SK-N-SH (cell line): ENCODE data around the gene CAP2. TPM values are rescaled to one million over a fixed set of nuclear protein-coding genes. Genes with fewer than 3 reads are reported as not detected.

Experiments used
- CTCF ChIA-PET: fragments of 300-600, 350-600 bp; formaldehyde crosslinking; extraction: SDS; loops from one replicate; lab custom pipeline; 2021; lab: Yijun Ruan, JAX
- POLR2A ChIA-PET: fragments of 350-600 bp; sonication (Branson Sonifier 250); formaldehyde crosslinking; extraction: SDS; loops from one replicate; lab custom pipeline; 2020; ENCODE audit warnings: antibody characterized with exemption, inconsistent platforms; lab: Yijun Ruan, JAX
- DNase-seq: peaks from one replicate; pipeline ENCODE4 v3.0.0; 2012
- H2AFZ ChIP-seq: fragments of 200-600 bp; sonication (generic); 2 replicates; pipeline ENCODE4 v1.8.1; 2016; ENCODE audit warnings: antibody characterized with exemption, mild to moderate bottlenecking, low read depth
- H3F3A ChIP-seq: fragments of 200-600 bp; sonication (generic); replicated peaks from 2 replicates; pipeline ENCODE3; 2016; ENCODE audit warnings: antibody characterized with exemption, mild to moderate bottlenecking; ENCODE audit not compliant: insufficient read depth
- H3K27ac ChIP-seq, 2 experiments: fragments of 200-500 bp in 1 of 2; fragments of 200-600 bp in 1 of 2; sonication (Bioruptor generic) in 1 of 2; sonication (generic), shearing (Covaris generic) in 1 of 2; 2 replicates each; pipeline versions ENCODE4 v1.5.1 to v1.6.1; 2014 to 2016; ENCODE audit warnings: low read depth in 2 of 2, inconsistent platforms in 1 of 2, low read length in 1 of 2, mild to moderate bottlenecking in 1 of 2, mixed read lengths in 1 of 2
- H3K27me3 ChIP-seq: fragments of 200-600 bp; sonication (generic), shearing (Covaris generic); 2 replicates; pipeline ENCODE4 v1.6.1; 2016; ENCODE audit warnings: mixed run types; ENCODE audit not compliant: insufficient read depth
- H3K36me3 ChIP-seq, 2 experiments: fragments of 200-500 bp in 1 of 2; fragments of 200-600 bp in 1 of 2; sonication (Bioruptor generic) in 1 of 2; sonication (generic) in 1 of 2; replicated peaks in 1 of 2; 2 replicates each; pipeline versions ENCODE3 to v1.5.1; 2014 to 2016; ENCODE audit warnings: low read length in 1 of 2, mild to moderate bottlenecking in 1 of 2; ENCODE audit not compliant: insufficient read depth in 2 of 2, control insufficient read depth in 1 of 2
- H3K4me1 ChIP-seq, 2 experiments: fragments of 200-500 bp in 1 of 2; fragments of 200-600 bp in 1 of 2; sonication (Bioruptor generic) in 1 of 2; sonication (generic), shearing (Covaris generic) in 1 of 2; 2 replicates each; pipeline versions ENCODE4 v1.5.1 to v1.6.1; 2014 to 2016; ENCODE audit warnings: low read depth in 1 of 2, low read length in 1 of 2, mixed run types in 1 of 2; ENCODE audit not compliant: insufficient read depth in 2 of 2, control insufficient read depth in 1 of 2
- H3K4me2 ChIP-seq: fragments of 200-600 bp; sonication (generic), shearing (Covaris generic); 2 replicates; pipeline ENCODE4 v1.6.1; 2017; ENCODE audit warnings: mixed run types
- H3K4me3 ChIP-seq, 2 experiments: fragments of 200-500 bp in 1 of 2; fragments of 200-600 bp in 1 of 2; sonication (Bioruptor generic) in 1 of 2; sonication (generic), shearing (Covaris generic) in 1 of 2; 2 replicates each; pipeline versions ENCODE4 v1.5.1 to v1.8.1; 2014 to 2016; ENCODE audit warnings: low read depth in 2 of 2, inconsistent platforms in 1 of 2, low read length in 1 of 2, mild to moderate bottlenecking in 1 of 2, mixed read lengths in 1 of 2, moderate library complexity in 1 of 2
- H3K79me2 ChIP-seq: fragments of 200-600 bp; sonication (generic); 2 replicates; pipeline ENCODE4 v1.8.1; 2017; ENCODE audit warnings: mild to moderate bottlenecking; ENCODE audit not compliant: insufficient read depth
- H3K9ac ChIP-seq: fragments of 200-600 bp; sonication (generic); 2 replicates; pipeline ENCODE4 v1.6.1; 2017; ENCODE audit warnings: mixed run types
- H3K9me2 ChIP-seq: fragments of 200-600 bp; sonication (generic); 2 replicates; pipeline ENCODE4 v1.6.1; 2017; ENCODE audit warnings: mixed run types
- H3K9me3 ChIP-seq: fragments of 200-600 bp; sonication (generic); 2 replicates; pipeline ENCODE4 v1.6.1; 2017; ENCODE audit warnings: mixed run types, mild to moderate bottlenecking, moderate library complexity
- H4K20me1 ChIP-seq: fragments of 200-600 bp; sonication (generic); 2 replicates; pipeline ENCODE4 v1.6.1; 2017; ENCODE audit warnings: mild to moderate bottlenecking, mixed run types; ENCODE audit not compliant: insufficient read depth
- EP300 ChIP-seq, 2 experiments: IDR thresholded peaks; 2 replicates each; pipeline versions ENCODE4 v1.4.0 to v1.6.1; 2012; ENCODE audit warnings: borderline replicate concordance in 1 of 2, low read depth in 1 of 2, low read length in 1 of 2
- FOXM1 ChIP-seq: IDR thresholded peaks from 2 replicates; pipeline ENCODE4 v1.4.0; 2012; ENCODE audit warnings: low read depth, mild to moderate bottlenecking
- GATA2 ChIP-seq: sonication (generic); formaldehyde crosslinking; IDR thresholded peaks from 2 replicates; pipeline ENCODE4 v1.5.0; 2020; ENCODE audit warnings: mild to moderate bottlenecking, missing genetic modification reagents
- IRF3 ChIP-seq: fragments of 150-350 bp; IDR thresholded peaks from 2 replicates; pipeline ENCODE4 v1.6.1; 2016; ENCODE audit warnings: mild to moderate bottlenecking, low read depth, low read length
- MXI1 ChIP-seq: IDR thresholded peaks from 2 replicates; pipeline ENCODE4 v1.6.1; 2012; ENCODE audit warnings: mild to moderate bottlenecking, low read depth, low read length, improper control_type of control experiment
- NFIC ChIP-seq: IDR thresholded peaks from 2 replicates; pipeline ENCODE4 v1.4.0; 2012; ENCODE audit warnings: borderline replicate concordance
- POLR2AphosphoS5 ChIP-seq: IDR thresholded peaks from 2 replicates; pipeline ENCODE4 v1.6.1; 2012; ENCODE audit warnings: low read depth, low read length
- RAD21 ChIP-seq: IDR thresholded peaks from 2 replicates; pipeline ENCODE4 v1.6.1; 2012; ENCODE audit warnings: mild to moderate bottlenecking, low read length
- RXRA ChIP-seq: IDR thresholded peaks from 2 replicates; pipeline ENCODE4 v1.4.0; 2012; ENCODE audit warnings: low read depth, mild to moderate bottlenecking, borderline replicate concordance
- TEAD4 ChIP-seq: IDR thresholded peaks from 2 replicates; pipeline ENCODE4 v1.4.0; 2012; ENCODE audit warnings: mild to moderate bottlenecking, borderline replicate concordance; ENCODE audit not compliant: insufficient read depth
- WGBS: methylation state at CpG from one replicate; pipeline ENCODE4 v1.1.6; 2017; ENCODE audit warnings: low lambda C conversion rate; 5-methylcytosine and 5-hydroxymethylcytosine counted together
- polyA plus RNA-seq, 3 experiments: library from polyadenylated mRNA; depleted of rRNA; stranded (reverse); fragments of >200 nt; gene quantifications; 2 replicates each; pipeline ENCODE4 v1.2.3, GENCODE V29; 2012
- TF ChIP-seq, protein P1 (sequence below): IDR thresholded peaks from 2 replicates; pipeline ENCODE4; 2012
- TF ChIP-seq, protein P2 (sequence below): IDR thresholded peaks from 2 replicates; pipeline ENCODE4 v1.6.1; 2012; ENCODE audit warnings: mild to moderate bottlenecking, low read depth, low read length, moderate library complexity
- TF ChIP-seq, protein P3 (sequence below): IDR thresholded peaks from 2 replicates; pipeline ENCODE4 v1.4.0; 2012; ENCODE audit warnings: low read depth, borderline replicate concordance
- TF ChIP-seq, protein P4 (sequence below): fragments of 200-600 bp; sonication (generic); IDR thresholded peaks from 2 replicates; pipeline ENCODE4 v1.6.1; 2017; ENCODE audit warnings: antibody characterized with exemption, mild to moderate bottlenecking, moderate library complexity

CAP2 gene
- 8.5 and 10.0 TPM in 2 replicates for polyA plus RNA-seq (2012; rRNA removed)
- 9.2 and 9.8 TPM in 2 replicates for polyA plus RNA-seq (2012; cell fraction: cytosol; rRNA removed)
- polyA plus RNA-seq (2012; cell fraction: nucleus; rRNA removed) = 6.8 and 10.9 TPM in 2 replicates

GRCh38 chr6:17392978-17393891 lies at the start of gene CAP2:
Gene CAP2 (plus strand): TSS chr6:17393595. CDS start chr6:17421556, 27,961 bp downstream.
- DNase-seq = peak; percentile 80
- ChIA-PET CTCF (interaction anchor here (1.5 kb wide), 1 partner anchor 411 kb away, joined by 3 read pairs; no protein-coding TSS in a partner anchor), POLR2A (interaction anchor here (1.4 kb wide), 1 partner anchor 207 kb away, joined by 4 read pairs; the partner anchor contains the start of gene FAM8A1)
- TF ChIP-seq, protein P1, sequence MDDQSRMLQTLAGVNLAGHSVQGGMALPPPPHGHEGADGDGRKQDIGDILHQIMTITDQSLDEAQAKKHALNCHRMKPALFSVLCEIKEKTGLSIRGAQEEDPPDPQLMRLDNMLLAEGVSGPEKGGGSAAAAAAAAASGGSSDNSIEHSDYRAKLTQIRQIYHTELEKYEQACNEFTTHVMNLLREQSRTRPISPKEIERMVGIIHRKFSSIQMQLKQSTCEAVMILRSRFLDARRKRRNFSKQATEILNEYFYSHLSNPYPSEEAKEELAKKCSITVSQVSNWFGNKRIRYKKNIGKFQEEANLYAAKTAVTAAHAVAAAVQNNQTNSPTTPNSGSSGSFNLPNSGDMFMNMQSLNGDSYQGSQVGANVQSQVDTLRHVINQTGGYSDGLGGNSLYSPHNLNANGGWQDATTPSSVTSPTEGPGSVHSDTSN = peak; percentile 72
- no peak for TF ChIP-seq IRF3
- 0 out of 2 replicates have a peak, but pooled peaks have one; percentile 2 for TF ChIP-seq RAD21
- peak; percentile 42; the same call in 1 of the 2 replicates for TF ChIP-seq MXI1
- Histone ChIP-seq H3K4me3 (peak within 1 kb of the TSS; percentile 54 to 77), H3K4me2 (peak within 1 kb of the TSS; percentile 73), H3K9me3 (no peaks in the 10 kb centered on the region), H3K9ac (peak within 1 kb of the TSS; percentile 73; the same call in 1 of the 2 replicates), H2AFZ (peak within 1 kb of the TSS; percentile 87), H3K79me2 (peaks cover 28% of the 10 kb centered on the region; the same call in 1 of the 2 replicates), H3K27ac (peak within 1 kb of the TSS; percentile 54 to 66), H3K27me3 (no peaks in the 10 kb centered on the region), H3K36me3 (no peaks in the 10 kb centered on the region), H3K9me2 (no peaks in the 10 kb centered on the region), H3F3A (peaks cover 3% of the 10 kb centered on the region), H4K20me1 (no peaks in the 10 kb centered on the region), H3K4me1 (peaks cover 3 to 5% of the 10 kb centered on the region in 2 experiments; a peak in 2 of 4 replicates)
- WGBS = 5% methylated on average over 26 of the region's 42 CpGs

DNA sequence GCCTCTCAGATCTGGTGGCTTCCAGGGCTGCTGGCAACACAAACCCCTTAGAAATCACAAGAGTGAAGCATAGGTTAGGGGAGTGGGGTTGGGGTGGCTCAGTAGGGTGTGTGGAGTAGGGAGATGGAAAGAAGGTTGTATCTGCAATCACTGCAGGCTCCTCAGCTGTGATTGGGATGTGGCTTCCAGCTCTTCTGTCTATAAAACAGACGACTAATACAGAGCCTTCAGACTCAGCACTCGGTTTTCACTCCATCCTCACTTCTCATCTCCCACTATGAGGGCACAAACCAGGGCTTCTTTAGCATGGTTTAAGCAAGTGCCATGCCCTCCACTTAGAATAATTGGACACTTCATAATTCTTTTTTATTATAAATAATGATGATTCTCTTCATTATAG lies 46.4 kb upstream of the CAP2 start:
- POLR2A ChIA-PET = no interaction called here
- H3K4me2 ChIP-seq = no peak overlapping the region
- TF ChIP-seq, protein P2, sequence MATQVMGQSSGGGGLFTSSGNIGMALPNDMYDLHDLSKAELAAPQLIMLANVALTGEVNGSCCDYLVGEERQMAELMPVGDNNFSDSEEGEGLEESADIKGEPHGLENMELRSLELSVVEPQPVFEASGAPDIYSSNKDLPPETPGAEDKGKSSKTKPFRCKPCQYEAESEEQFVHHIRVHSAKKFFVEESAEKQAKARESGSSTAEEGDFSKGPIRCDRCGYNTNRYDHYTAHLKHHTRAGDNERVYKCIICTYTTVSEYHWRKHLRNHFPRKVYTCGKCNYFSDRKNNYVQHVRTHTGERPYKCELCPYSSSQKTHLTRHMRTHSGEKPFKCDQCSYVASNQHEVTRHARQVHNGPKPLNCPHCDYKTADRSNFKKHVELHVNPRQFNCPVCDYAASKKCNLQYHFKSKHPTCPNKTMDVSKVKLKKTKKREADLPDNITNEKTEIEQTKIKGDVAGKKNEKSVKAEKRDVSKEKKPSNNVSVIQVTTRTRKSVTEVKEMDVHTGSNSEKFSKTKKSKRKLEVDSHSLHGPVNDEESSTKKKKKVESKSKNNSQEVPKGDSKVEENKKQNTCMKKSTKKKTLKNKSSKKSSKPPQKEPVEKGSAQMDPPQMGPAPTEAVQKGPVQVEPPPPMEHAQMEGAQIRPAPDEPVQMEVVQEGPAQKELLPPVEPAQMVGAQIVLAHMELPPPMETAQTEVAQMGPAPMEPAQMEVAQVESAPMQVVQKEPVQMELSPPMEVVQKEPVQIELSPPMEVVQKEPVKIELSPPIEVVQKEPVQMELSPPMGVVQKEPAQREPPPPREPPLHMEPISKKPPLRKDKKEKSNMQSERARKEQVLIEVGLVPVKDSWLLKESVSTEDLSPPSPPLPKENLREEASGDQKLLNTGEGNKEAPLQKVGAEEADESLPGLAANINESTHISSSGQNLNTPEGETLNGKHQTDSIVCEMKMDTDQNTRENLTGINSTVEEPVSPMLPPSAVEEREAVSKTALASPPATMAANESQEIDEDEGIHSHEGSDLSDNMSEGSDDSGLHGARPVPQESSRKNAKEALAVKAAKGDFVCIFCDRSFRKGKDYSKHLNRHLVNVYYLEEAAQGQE = no peak
- no peak for TF ChIP-seq TEAD4
- no peak for TF ChIP-seq POLR2AphosphoS5
- no peak for TF ChIP-seq EP300 (IDR thresholded peaks at IDR 0.05; ENCODE audit: borderline replicate concordance in 1 of 2, low read depth in 1 of 2, low read length in 1 of 2)
- no peak for TF ChIP-seq GATA2
- TF ChIP-seq FOXM1 = no peak
- no peak for TF ChIP-seq NFIC
- no peak for TF ChIP-seq RXRA
- TF ChIP-seq, protein P3, sequence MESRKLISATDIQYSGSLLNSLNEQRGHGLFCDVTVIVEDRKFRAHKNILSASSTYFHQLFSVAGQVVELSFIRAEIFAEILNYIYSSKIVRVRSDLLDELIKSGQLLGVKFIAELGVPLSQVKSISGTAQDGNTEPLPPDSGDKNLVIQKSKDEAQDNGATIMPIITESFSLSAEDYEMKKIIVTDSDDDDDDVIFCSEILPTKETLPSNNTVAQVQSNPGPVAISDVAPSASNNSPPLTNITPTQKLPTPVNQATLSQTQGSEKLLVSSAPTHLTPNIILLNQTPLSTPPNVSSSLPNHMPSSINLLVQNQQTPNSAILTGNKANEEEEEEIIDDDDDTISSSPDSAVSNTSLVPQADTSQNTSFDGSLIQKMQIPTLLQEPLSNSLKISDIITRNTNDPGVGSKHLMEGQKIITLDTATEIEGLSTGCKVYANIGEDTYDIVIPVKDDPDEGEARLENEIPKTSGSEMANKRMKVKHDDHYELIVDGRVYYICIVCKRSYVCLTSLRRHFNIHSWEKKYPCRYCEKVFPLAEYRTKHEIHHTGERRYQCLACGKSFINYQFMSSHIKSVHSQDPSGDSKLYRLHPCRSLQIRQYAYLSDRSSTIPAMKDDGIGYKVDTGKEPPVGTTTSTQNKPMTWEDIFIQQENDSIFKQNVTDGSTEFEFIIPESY = no peak
- TF ChIP-seq, protein P4, sequence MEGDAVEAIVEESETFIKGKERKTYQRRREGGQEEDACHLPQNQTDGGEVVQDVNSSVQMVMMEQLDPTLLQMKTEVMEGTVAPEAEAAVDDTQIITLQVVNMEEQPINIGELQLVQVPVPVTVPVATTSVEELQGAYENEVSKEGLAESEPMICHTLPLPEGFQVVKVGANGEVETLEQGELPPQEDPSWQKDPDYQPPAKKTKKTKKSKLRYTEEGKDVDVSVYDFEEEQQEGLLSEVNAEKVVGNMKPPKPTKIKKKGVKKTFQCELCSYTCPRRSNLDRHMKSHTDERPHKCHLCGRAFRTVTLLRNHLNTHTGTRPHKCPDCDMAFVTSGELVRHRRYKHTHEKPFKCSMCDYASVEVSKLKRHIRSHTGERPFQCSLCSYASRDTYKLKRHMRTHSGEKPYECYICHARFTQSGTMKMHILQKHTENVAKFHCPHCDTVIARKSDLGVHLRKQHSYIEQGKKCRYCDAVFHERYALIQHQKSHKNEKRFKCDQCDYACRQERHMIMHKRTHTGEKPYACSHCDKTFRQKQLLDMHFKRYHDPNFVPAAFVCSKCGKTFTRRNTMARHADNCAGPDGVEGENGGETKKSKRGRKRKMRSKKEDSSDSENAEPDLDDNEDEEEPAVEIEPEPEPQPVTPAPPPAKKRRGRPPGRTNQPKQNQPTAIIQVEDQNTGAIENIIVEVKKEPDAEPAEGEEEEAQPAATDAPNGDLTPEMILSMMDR = no peak
- no peaks in the 10 kb centered on the region for H3K27me3 ChIP-seq
- no peak overlapping the region for H3K4me3 ChIP-seq
- DNase-seq = no peak
- CTCF ChIA-PET = no interaction called here
- no peaks in the 10 kb centered on the region for H3K9me2 ChIP-seq
- no peaks in the 10 kb centered on the region for H3K9me3 ChIP-seq
- H3K36me3 ChIP-seq = no peaks in the 10 kb centered on the region
- no peak overlapping the region for H3K27ac ChIP-seq
- H4K20me1 ChIP-seq = no peaks in the 10 kb centered on the region
- WGBS = 33% methylated on average over 2 of the region's 2 CpGs
- H3K4me1 ChIP-seq = no peaks in the 10 kb centered on the region
- no peaks in the 10 kb centered on the region for H3K79me2 ChIP-seq
- no peak overlapping the region for H3K9ac ChIP-seq
- no peak overlapping the region for H2AFZ ChIP-seq
- no peaks in the 10 kb centered on the region for H3F3A ChIP-seq
